ENCODE data around the gene HES2. TPM values are rescaled to one million over a fixed set of nuclear protein-coding genes. Genes with fewer than 3 reads are reported as not detected.
A peak's percentile ranks its signal among the peaks of the same experiment; 100 is the strongest.

The HES2 gene
- total RNA-seq, 3 donors from 2014 or later, result 3.4 to 3.6 TPM; not detected in 1

DNA sequence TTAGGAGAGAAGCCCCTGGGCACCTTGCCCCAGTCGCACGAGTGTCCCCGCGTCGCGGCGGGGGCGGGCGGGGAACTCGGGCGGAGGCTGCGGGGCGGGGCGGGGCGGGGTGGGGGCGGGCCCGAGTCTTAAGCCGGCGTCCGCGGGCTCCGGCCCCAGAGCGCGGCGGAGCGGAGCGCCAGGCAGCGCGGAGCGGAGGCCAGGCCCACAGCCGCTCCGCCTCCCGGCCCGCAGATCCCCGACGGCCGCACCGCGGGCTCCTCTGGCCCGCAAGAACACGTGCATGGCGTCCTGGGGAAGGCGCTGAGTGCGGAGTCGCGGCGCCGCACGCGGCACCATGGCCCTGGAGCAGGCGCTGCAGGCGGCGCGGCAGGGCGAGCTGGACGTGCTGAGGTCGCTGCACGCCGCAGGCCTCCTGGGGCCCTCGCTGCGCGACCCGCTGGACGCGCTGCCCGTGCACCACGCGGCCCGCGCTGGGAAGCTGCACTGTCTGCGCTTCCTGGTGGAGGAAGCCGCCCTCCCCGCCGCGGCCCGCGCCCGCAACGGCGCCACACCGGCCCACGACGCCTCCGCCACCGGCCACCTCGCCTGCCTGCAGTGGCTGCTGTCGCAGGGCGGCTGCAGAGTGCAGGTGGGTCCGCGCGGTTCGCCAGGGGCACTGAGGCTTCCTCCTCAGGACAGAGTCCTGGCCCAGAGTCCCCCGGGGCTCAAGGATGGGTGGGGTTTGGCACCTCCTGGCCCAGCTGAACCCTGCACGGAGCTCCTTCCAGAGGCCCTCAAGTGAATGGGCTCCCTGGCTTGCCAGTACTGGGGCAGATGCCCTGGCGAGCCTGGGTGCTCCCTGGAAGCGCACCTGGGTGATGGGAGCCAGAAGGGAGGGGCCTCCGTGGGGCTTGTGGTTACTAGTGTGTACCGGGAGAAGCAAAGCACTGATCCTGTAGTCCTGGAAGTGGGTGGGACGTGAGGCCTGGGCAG lies 5.2 kb upstream of the HES2 start, which contains the start of gene ESPN:
TSS of gene ESPN (plus strand) at position 158 of the 975 bp plus-strand sequence. CDS start at position 338, 180 bp downstream.
- DNase-seq (ENCODE audit: low spot score in 2 of 2), result no peak
- H3K4me3 ChIP-seq, result peak within 1 kb of the TSS in 2 of 3 donors; percentile 46 to 66
- no peaks in the 10 kb centered on the region for H3K9me3 ChIP-seq
- peaks cover 8 to 38% of the 10 kb centered on the region in 2 donors for H3K27me3 ChIP-seq
- H3K36me3 ChIP-seq, result no peaks in the 10 kb centered on the region
- TF ChIP-seq POLR2AphosphoS5 (IDR thresholded peaks at IDR 0.05), result no peak
- TF ChIP-seq POLR2A (IDR thresholded peaks at IDR 0.05), result no peak
- TF ChIP-seq, protein P1, sequence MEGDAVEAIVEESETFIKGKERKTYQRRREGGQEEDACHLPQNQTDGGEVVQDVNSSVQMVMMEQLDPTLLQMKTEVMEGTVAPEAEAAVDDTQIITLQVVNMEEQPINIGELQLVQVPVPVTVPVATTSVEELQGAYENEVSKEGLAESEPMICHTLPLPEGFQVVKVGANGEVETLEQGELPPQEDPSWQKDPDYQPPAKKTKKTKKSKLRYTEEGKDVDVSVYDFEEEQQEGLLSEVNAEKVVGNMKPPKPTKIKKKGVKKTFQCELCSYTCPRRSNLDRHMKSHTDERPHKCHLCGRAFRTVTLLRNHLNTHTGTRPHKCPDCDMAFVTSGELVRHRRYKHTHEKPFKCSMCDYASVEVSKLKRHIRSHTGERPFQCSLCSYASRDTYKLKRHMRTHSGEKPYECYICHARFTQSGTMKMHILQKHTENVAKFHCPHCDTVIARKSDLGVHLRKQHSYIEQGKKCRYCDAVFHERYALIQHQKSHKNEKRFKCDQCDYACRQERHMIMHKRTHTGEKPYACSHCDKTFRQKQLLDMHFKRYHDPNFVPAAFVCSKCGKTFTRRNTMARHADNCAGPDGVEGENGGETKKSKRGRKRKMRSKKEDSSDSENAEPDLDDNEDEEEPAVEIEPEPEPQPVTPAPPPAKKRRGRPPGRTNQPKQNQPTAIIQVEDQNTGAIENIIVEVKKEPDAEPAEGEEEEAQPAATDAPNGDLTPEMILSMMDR (IDR thresholded peaks at IDR 0.05), result no peak
- peak within 1 kb of the TSS in 1 of 2 donors; percentile 61 for H3K27ac ChIP-seq
- intact Hi-C loops (cut with DNase I; ENCODE audit: low total_unique reads), result no loop called here
- peaks cover 10 to 21% of the 10 kb centered on the region in 2 donors for H3K4me1 ChIP-seq

DNA sequence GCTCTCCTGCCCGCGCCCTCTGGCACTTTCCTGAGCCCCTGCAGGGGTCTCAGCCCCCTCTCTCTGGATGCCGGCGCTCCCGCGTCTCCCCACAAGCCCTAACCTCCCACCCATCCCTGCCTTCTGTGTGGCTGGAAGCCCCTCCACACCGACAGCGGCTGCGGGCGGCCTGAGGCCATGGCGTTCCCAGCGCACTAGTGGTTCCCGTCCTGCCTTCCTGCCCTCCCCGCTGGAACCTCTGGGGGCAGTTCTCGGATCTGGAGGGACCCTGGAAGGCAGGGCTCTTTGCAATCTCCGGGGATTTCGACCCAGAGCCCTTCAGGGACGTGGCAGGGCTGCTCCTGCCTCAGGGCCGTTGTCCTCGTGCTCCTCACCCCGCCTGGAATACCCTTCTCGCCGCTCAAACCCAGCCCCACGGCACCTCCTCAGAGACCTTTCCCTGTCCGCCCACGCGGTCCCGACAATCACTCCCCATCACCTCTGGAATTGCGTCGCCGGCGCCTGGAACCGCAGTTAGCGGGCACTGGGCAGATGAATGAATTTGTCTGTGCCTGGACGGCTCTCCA lies 4.4 kb upstream of the HES2 start:
- Histone ChIP-seq H3K9me3 (no peaks in the 10 kb centered on the region), H3K4me3 (peak overlapping the region in 2 of 3 donors; percentile 46 to 66), H3K27me3 (peaks cover 15 to 46% of the 10 kb centered on the region in 2 donors), H3K27ac (peak overlapping the region in 1 of 2 donors; percentile 61), H3K36me3 (no peaks in the 10 kb centered on the region), H3K4me1 (peaks cover 14 to 20% of the 10 kb centered on the region in 2 donors)
- intact Hi-C loops (cut with DNase I; ENCODE audit: low total_unique reads), result no loop called here
- DNase-seq (ENCODE audit: low spot score in 2 of 2), result no peak
- TF ChIP-seq POLR2AphosphoS5 (IDR thresholded peaks at IDR 0.05), result no peak
- TF ChIP-seq POLR2A (IDR thresholded peaks at IDR 0.05), result no peak
- TF ChIP-seq, protein P1 (IDR thresholded peaks at IDR 0.05), result no peak

DNA sequence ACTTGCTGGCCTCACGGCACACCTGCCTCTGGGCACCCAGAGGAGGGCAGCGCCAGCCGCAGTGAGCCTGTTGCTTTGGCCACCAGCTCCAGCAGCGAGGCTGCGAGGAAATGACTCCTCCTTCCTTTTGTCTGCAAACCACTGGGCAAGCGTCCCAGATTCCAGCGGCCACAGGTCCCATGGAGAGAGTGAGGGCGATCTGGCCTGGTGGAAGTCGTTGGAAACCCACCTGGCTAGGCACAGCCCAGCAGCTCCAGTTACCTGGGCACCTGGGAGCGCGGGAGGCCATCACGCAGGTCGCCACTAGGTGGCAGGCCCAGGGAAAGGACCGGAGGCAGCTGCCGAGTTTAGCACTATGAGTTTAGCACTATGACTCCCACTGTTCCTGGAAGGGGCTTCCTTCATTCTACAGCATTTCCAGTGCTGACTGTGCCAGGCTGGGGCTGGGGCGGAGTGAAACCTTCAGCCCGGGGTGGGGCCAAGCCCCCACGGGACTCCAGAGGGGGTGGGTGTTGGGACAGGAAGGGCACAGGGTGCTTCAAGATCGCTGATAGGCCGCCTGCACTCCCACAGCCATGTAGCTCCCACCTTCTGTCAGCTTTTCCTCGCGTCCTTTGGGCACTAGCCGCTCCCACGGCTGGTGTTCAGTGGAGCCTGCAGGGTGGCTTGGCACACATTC lies 3.7 kb upstream of the HES2 start:
- H3K4me1 ChIP-seq, result peaks cover 20% of the 10 kb centered on the region in 2 donors
- peak overlapping the region in 1 of 2 donors; percentile 61 for H3K27ac ChIP-seq
- H3K4me3 ChIP-seq, result peak overlapping the region in 2 of 3 donors; percentile 46 to 66
- H3K27me3 ChIP-seq, result peaks cover 19 to 52% of the 10 kb centered on the region in 2 donors
- no peaks in the 10 kb centered on the region for H3K36me3 ChIP-seq
- H3K9me3 ChIP-seq, result no peaks in the 10 kb centered on the region
- no peak for TF ChIP-seq POLR2A (IDR thresholded peaks at IDR 0.05)
- peak in 1 of 3 donors; percentile 9 for TF ChIP-seq POLR2AphosphoS5 (IDR thresholded peaks at IDR 0.05)
- TF ChIP-seq, protein P1 (IDR thresholded peaks at IDR 0.05), result peak; percentile 67 to 86 (median 68)
- intact Hi-C loops (cut with DNase I; ENCODE audit: low total_unique reads), result no loop called here
- DNase-seq (ENCODE audit: low spot score in 2 of 2), result peak; percentile 74 to 80

DNA sequence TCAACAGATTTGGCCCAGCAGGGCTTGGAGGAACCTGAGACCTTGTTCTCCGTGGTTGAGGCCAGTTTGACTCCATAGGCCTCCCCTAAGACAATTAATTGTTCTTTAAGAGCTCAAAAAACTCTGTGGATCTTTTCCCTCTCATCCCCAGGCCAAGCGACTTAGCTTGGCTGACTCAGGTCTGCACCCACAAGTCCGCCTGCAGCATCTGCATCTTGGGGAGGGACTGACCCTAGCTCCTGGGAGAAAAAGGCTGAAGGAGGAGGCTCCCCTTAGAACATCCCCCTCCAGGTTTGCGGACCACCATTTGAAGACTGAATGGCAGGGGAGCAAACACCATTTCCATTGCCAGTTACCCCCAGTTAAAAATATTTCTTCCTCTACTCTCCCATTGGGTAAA lies 1.5 kb upstream of the HES2 start:
- Histone ChIP-seq H3K4me1 (peaks cover 11 to 20% of the 10 kb centered on the region in 2 donors), H3K27ac (no peak overlapping the region), H3K9me3 (no peaks in the 10 kb centered on the region), H3K27me3 (peaks cover 19 to 71% of the 10 kb centered on the region in 2 donors), H3K36me3 (no peaks in the 10 kb centered on the region), H3K4me3 (no peak overlapping the region)
- DNase-seq (ENCODE audit: low spot score in 2 of 2), result no peak
- intact Hi-C loops (cut with DNase I; ENCODE audit: low total_unique reads), result no loop called here
- no peak for TF ChIP-seq POLR2A (IDR thresholded peaks at IDR 0.05)
- TF ChIP-seq POLR2AphosphoS5 (IDR thresholded peaks at IDR 0.05), result no peak
- TF ChIP-seq, protein P1 (IDR thresholded peaks at IDR 0.05), result no peak

Measured in breast epithelium (tissue), 4 donors.